GM18507 (cell line): ENCODE measurements around the gene SNRNP35.
"Not testable (repeated sequence)": the region's sequence is repeated elsewhere in the genome, so short reads cannot be mapped to it uniquely, and the experiment has no call there.

Experiments used
- DNase-seq: peaks from one replicate; pipeline ENCODE4 v3.0.0; 2011; ENCODE audit warnings: low read depth; ENCODE audit not compliant: insufficient read length; ENCODE audit errors: extremely low spot score
- FAIRE-seq: peaks from 2 replicates; lab custom pipeline; 2011; peaks lifted over from hg19 to GRCh38; lab: Jason Lieb, UNC

The SNRNP35 gene

GRCh38 chr12:123513805-123514204 lies 55.9 kb downstream of the SNRNP35 start:
- DNase-seq (no peak), FAIRE-seq (no peak)

- not testable (repeated sequence) for DNase-seq, FAIRE-seq
Measured at GRCh38 chr12:123514582-123515221, 56.8 kb downstream of the SNRNP35 start.

GRCh38 chr12:123516216-123516780 lies 58.4 kb downstream of the SNRNP35 start:
- FAIRE-seq: no peak
- DNase-seq: no peak
